K562 (cell line): ENCODE results near the gene CCNY. TPM values are rescaled to one million over a fixed set of nuclear protein-coding genes. Genes with fewer than 3 reads are reported as not detected.

Experiments
- ARID1B ChIP-seq: fragments of 450-650 bp; IDR thresholded peaks from 2 replicates; pipeline ENCODE4 v1.6.1; 2016; ENCODE audit warnings: antibody characterized with exemption, mild to moderate bottlenecking, inconsistent platforms
- GTF2F1 ChIP-seq: IDR thresholded peaks from 2 replicates; pipeline ENCODE4 v1.6.1; 2011; ENCODE audit warnings: low read depth, low read length, improper control_type of control experiment
- HMG20B ChIP-seq: fragments of 250-450 bp; sonication (Bioruptor Pico); IDR thresholded peaks from 2 replicates; pipeline ENCODE4 v1.5.0; 2021; ENCODE audit warnings: mild to moderate bottlenecking
- MCM2 ChIP-seq: fragments of 450-650 bp; IDR thresholded peaks from 2 replicates; pipeline ENCODE4 v1.6.1; 2017; ENCODE audit warnings: low read depth, mild to moderate bottlenecking
- MXI1 ChIP-seq: IDR thresholded peaks from 2 replicates; pipeline ENCODE4 v1.6.1; 2011; ENCODE audit warnings: low read depth, mild to moderate bottlenecking, improper control_type of control experiment, low read length
- TAF15 ChIP-seq: fragments of 200-400 bp; formaldehyde crosslinking; IDR thresholded peaks from 2 replicates; pipeline ENCODE4 v1.6.1; 2017; ENCODE audit warnings: mild to moderate bottlenecking, low read depth, low read length, moderate library complexity
- ZNF232 ChIP-seq: sonication (generic); formaldehyde crosslinking; IDR thresholded peaks from 2 replicates; pipeline ENCODE4 v1.8.0; 2022; ENCODE audit warnings: mild to moderate bottlenecking, missing genetic modification reagents
- polyA plus RNA-seq, 8 experiments: library from polyadenylated mRNA; depleted of rRNA in 4 of 8; stranded (reverse) in 5 of 8; unstranded in 3 of 8; fragments of >200 nt; fragmentation: Nextera tagmentation in 2 of 8; fragmentation: Illumina TruSeq in 1 of 8; extraction: Ambion mirVana in 2 of 8; extraction: Trizol in 1 of 8; gene quantifications; 2 replicates each; pipeline versions ENCODE4 v1.2.1 to v1.2.3, GENCODE V29; 2011 to 2014; ENCODE audit warnings: inconsistent platforms in 1 of 8, missing spikeins in 1 of 8
- total RNA-seq, 7 experiments: library from RNA; depleted of rRNA in 6 of 7; stranded (reverse); fragments of >200 nt in 6 of 7; fragmentation: Illumina TruSeq in 2 of 7; extraction: Trizol in 2 of 7; gene quantifications; 2 replicates each; pipeline versions ENCODE4 v1.2.1 to v1.2.3, GENCODE V29; 2011 to 2021; ENCODE audit warnings: low replicate concordance in 1 of 7
- TF ChIP-seq, protein P1 (sequence below): fragments of 200-400 bp; formaldehyde crosslinking; IDR thresholded peaks from 2 replicates; pipeline ENCODE4 v1.6.1; 2017; ENCODE audit warnings: mild to moderate bottlenecking, low read depth, low read length, moderate library complexity
- TF ChIP-seq, protein P2 (sequence below): fragments of 450-650 bp; formaldehyde crosslinking; IDR thresholded peaks from 2 replicates; pipeline ENCODE4 v1.4.0; 2020; ENCODE audit warnings: mild to moderate bottlenecking
- TF ChIP-seq, protein P3 (sequence below): sonication (generic); formaldehyde crosslinking; IDR thresholded peaks from 2 replicates; pipeline ENCODE4 v1.8.1; 2023; ENCODE audit warnings: mild to moderate bottlenecking, missing genetic modification reagents
- TF ChIP-seq, protein P4 (sequence below): sonication (generic); IDR thresholded peaks from 2 replicates; pipeline ENCODE4 v1.6.1; 2016
- TF ChIP-seq, protein P5 (sequence below): sonication (generic); formaldehyde crosslinking; IDR thresholded peaks from 2 replicates; pipeline ENCODE4 v1.9.0; 2022; ENCODE audit warnings: mild to moderate bottlenecking, missing genetic modification reagents
- TF ChIP-seq, protein P6 (sequence below): sonication (generic); formaldehyde crosslinking; IDR thresholded peaks from 2 replicates; pipeline ENCODE4 v1.8.0; 2023; ENCODE audit warnings: mild to moderate bottlenecking, missing genetic modification reagents
- TF ChIP-seq, protein P7 (sequence below): sonication (generic); formaldehyde crosslinking; IDR thresholded peaks from 2 replicates; pipeline ENCODE4 v1.8.0; 2022; ENCODE audit warnings: mild to moderate bottlenecking, missing genetic modification reagents, borderline replicate concordance

CCNY gene
- total and polyA plus RNA-seq, 9 of the 15 experiments (the other 6 are each of a cell fraction or from before 2014, with no cell fraction given), result 8.4 to 109 (median 38.6) TPM

DNA sequence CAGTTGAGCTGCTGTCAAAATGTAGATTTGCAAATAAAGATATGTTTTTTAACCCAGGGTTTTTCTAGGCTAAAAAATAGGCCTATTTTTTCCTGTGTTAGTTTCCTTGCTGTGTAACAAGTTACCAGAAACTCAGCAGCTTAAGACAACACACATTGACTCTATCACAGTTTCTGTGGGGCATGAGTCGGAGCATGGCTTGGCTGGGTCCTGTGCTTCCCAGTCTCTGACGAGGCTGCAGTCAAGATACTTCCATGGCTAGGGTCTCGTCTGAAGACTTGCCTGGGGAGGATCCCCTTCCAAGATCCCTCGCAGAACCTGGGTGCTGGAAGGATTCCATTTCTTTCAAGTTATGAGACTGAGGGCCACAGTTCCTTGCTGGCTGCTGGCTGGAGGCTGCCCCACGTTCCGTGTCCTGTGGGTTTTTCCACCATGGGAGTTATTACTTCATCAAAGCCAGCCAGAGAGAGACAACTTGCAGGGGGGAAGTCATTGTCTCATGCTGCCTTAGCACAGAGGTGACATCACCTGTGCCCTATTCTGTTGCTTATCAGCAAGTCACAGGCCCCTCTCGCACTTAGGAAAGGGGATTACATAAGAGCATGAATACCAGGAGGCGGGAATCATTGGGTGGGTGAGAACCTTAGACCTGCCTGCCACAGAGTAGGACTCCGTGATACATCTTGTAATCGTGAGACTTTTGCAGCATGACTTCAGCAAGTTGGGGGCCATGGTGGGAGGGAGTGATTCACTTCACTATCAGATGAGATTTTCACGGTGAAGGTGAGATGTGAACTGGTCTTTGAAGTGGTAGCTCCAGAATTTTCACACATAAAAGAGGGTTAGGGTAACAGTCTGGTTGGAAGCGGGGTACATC lies 77.9 kb downstream of the CCNY start (continued):
- TF ChIP-seq, protein P1, sequence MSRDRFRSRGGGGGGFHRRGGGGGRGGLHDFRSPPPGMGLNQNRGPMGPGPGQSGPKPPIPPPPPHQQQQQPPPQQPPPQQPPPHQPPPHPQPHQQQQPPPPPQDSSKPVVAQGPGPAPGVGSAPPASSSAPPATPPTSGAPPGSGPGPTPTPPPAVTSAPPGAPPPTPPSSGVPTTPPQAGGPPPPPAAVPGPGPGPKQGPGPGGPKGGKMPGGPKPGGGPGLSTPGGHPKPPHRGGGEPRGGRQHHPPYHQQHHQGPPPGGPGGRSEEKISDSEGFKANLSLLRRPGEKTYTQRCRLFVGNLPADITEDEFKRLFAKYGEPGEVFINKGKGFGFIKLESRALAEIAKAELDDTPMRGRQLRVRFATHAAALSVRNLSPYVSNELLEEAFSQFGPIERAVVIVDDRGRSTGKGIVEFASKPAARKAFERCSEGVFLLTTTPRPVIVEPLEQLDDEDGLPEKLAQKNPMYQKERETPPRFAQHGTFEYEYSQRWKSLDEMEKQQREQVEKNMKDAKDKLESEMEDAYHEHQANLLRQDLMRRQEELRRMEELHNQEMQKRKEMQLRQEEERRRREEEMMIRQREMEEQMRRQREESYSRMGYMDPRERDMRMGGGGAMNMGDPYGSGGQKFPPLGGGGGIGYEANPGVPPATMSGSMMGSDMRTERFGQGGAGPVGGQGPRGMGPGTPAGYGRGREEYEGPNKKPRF, result no peak
- TF ChIP-seq, protein P2, sequence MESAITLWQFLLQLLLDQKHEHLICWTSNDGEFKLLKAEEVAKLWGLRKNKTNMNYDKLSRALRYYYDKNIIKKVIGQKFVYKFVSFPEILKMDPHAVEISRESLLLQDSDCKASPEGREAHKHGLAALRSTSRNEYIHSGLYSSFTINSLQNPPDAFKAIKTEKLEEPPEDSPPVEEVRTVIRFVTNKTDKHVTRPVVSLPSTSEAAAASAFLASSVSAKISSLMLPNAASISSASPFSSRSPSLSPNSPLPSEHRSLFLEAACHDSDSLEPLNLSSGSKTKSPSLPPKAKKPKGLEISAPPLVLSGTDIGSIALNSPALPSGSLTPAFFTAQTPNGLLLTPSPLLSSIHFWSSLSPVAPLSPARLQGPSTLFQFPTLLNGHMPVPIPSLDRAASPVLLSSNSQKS (CRISPR knock-in tag), result no peak
- TF ChIP-seq, protein P3, sequence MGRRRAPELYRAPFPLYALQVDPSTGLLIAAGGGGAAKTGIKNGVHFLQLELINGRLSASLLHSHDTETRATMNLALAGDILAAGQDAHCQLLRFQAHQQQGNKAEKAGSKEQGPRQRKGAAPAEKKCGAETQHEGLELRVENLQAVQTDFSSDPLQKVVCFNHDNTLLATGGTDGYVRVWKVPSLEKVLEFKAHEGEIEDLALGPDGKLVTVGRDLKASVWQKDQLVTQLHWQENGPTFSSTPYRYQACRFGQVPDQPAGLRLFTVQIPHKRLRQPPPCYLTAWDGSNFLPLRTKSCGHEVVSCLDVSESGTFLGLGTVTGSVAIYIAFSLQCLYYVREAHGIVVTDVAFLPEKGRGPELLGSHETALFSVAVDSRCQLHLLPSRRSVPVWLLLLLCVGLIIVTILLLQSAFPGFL (CRISPR knock-in tag), result no peak
- TF ChIP-seq TAF15, result no peak
- TF ChIP-seq, protein P4, sequence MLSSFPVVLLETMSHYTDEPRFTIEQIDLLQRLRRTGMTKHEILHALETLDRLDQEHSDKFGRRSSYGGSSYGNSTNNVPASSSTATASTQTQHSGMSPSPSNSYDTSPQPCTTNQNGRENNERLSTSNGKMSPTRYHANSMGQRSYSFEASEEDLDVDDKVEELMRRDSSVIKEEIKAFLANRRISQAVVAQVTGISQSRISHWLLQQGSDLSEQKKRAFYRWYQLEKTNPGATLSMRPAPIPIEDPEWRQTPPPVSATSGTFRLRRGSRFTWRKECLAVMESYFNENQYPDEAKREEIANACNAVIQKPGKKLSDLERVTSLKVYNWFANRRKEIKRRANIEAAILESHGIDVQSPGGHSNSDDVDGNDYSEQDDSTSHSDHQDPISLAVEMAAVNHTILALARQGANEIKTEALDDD, result 0 out of 2 replicates have a peak, but pooled peaks have one; percentile 18
- no peak for TF ChIP-seq MXI1
- TF ChIP-seq, protein P5, sequence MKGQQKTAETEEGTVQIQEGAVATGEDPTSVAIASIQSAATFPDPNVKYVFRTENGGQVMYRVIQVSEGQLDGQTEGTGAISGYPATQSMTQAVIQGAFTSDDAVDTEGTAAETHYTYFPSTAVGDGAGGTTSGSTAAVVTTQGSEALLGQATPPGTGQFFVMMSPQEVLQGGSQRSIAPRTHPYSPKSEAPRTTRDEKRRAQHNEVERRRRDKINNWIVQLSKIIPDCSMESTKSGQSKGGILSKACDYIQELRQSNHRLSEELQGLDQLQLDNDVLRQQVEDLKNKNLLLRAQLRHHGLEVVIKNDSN (CRISPR knock-in tag), result no peak
- TF ChIP-seq ARID1B, result peak; percentile 96
- TF ChIP-seq, protein P6, sequence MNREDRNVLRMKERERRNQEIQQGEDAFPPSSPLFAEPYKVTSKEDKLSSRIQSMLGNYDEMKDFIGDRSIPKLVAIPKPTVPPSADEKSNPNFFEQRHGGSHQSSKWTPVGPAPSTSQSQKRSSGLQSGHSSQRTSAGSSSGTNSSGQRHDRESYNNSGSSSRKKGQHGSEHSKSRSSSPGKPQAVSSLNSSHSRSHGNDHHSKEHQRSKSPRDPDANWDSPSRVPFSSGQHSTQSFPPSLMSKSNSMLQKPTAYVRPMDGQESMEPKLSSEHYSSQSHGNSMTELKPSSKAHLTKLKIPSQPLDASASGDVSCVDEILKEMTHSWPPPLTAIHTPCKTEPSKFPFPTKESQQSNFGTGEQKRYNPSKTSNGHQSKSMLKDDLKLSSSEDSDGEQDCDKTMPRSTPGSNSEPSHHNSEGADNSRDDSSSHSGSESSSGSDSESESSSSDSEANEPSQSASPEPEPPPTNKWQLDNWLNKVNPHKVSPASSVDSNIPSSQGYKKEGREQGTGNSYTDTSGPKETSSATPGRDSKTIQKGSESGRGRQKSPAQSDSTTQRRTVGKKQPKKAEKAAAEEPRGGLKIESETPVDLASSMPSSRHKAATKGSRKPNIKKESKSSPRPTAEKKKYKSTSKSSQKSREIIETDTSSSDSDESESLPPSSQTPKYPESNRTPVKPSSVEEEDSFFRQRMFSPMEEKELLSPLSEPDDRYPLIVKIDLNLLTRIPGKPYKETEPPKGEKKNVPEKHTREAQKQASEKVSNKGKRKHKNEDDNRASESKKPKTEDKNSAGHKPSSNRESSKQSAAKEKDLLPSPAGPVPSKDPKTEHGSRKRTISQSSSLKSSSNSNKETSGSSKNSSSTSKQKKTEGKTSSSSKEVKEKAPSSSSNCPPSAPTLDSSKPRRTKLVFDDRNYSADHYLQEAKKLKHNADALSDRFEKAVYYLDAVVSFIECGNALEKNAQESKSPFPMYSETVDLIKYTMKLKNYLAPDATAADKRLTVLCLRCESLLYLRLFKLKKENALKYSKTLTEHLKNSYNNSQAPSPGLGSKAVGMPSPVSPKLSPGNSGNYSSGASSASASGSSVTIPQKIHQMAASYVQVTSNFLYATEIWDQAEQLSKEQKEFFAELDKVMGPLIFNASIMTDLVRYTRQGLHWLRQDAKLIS (CRISPR knock-in tag), result 0 out of 2 replicates have a peak, but pooled peaks have one; percentile 46
- TF ChIP-seq MCM2, result no peak
- TF ChIP-seq GTF2F1, result no peak
- TF ChIP-seq HMG20B (CRISPR knock-in tag), result no peak
- TF ChIP-seq, protein P7, sequence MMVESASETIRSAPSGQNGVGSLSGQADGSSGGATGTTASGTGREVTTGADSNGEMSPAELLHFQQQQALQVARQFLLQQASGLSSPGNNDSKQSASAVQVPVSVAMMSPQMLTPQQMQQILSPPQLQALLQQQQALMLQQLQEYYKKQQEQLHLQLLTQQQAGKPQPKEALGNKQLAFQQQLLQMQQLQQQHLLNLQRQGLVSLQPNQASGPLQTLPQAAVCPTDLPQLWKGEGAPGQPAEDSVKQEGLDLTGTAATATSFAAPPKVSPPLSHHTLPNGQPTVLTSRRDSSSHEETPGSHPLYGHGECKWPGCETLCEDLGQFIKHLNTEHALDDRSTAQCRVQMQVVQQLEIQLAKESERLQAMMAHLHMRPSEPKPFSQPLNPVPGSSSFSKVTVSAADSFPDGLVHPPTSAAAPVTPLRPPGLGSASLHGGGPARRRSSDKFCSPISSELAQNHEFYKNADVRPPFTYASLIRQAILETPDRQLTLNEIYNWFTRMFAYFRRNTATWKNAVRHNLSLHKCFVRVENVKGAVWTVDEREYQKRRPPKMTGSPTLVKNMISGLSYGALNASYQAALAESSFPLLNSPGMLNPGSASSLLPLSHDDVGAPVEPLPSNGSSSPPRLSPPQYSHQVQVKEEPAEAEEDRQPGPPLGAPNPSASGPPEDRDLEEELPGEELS (CRISPR knock-in tag), result no peak
- no peak for TF ChIP-seq ZNF232 (CRISPR knock-in tag)
